Measurements from ENCODE around the gene HSFX4. TPM values are rescaled to one million over a fixed set of nuclear protein-coding genes. Genes with fewer than 3 reads are reported as not detected.
"Not testable (repeated sequence)": the region's sequence is repeated elsewhere in the genome, so short reads cannot be mapped to it uniquely, and the experiment has no call there.

The HSFX4 gene
- total RNA-seq = not detected
- long read RNA-seq = 0 reads

- H3K9me3 ChIP-seq (replicated peaks); H3K27ac ChIP-seq (replicated peaks); H3K4me3 ChIP-seq; intact Hi-C loops (cut with micrococcal nuclease); H3K4me1 ChIP-seq; H3K36me3 ChIP-seq; DNase-seq; H3K27me3 ChIP-seq (ENCODE audit: low read depth): not testable (repeated sequence)
These were observed at the start of gene HSFX4 for GRCh38 chrX:149929400-149929799. Gene HSFX4 (plus strand): TSS chrX:149929573. CDS start chrX:149929645, 72 bp downstream.

- H3K27me3 ChIP-seq (ENCODE audit: low read depth) = no peaks in the 10 kb centered on the region
- no peaks in the 10 kb centered on the region for H3K9me3 ChIP-seq (replicated peaks)
- no peak for DNase-seq
- H3K36me3 ChIP-seq = no peaks in the 10 kb centered on the region
- intact Hi-C loops (cut with micrococcal nuclease) = no loop called here
- no peaks in the 10 kb centered on the region for H3K4me1 ChIP-seq
- TF ChIP-seq, protein P1, sequence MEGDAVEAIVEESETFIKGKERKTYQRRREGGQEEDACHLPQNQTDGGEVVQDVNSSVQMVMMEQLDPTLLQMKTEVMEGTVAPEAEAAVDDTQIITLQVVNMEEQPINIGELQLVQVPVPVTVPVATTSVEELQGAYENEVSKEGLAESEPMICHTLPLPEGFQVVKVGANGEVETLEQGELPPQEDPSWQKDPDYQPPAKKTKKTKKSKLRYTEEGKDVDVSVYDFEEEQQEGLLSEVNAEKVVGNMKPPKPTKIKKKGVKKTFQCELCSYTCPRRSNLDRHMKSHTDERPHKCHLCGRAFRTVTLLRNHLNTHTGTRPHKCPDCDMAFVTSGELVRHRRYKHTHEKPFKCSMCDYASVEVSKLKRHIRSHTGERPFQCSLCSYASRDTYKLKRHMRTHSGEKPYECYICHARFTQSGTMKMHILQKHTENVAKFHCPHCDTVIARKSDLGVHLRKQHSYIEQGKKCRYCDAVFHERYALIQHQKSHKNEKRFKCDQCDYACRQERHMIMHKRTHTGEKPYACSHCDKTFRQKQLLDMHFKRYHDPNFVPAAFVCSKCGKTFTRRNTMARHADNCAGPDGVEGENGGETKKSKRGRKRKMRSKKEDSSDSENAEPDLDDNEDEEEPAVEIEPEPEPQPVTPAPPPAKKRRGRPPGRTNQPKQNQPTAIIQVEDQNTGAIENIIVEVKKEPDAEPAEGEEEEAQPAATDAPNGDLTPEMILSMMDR (IDR thresholded peaks at IDR 0.05; ENCODE audit: borderline replicate concordance) = no peak
- no peak within 1 kb of the TSS for H3K4me3 ChIP-seq
- no peak within 1 kb of the TSS for H3K27ac ChIP-seq (replicated peaks)
These were observed 48.2 kb upstream of the HSFX4 start, which contains the start of gene MAGEA8 for GRCh38 chrX:149881081-149881711. Gene MAGEA8 (plus strand): TSS chrX:149881183. CDS start chrX:149884273, 3,090 bp downstream.

GRCh38 chrX:149890828-149891227 is 38.5 kb upstream of the HSFX4 start:
- H3K27ac ChIP-seq (replicated peaks); H3K36me3 ChIP-seq; intact Hi-C loops (cut with micrococcal nuclease); H3K9me3 ChIP-seq (replicated peaks); H3K27me3 ChIP-seq (ENCODE audit: low read depth); H3K4me3 ChIP-seq; DNase-seq; H3K4me1 ChIP-seq: not testable (repeated sequence)

GRCh38 chrX:149898554-149898953 is 30.8 kb upstream of the HSFX4 start:
- no peak for DNase-seq
- Histone ChIP-seq H3K4me3 (no peak overlapping the region), H3K4me1 (no peaks in the 10 kb centered on the region), H3K9me3 (replicated peaks) (no peaks in the 10 kb centered on the region), H3K27ac (replicated peaks) (no peak overlapping the region), H3K36me3 (no peaks in the 10 kb centered on the region), H3K27me3 (ENCODE audit: low read depth) (no peaks in the 10 kb centered on the region)
- TF ChIP-seq, protein P1 (IDR thresholded peaks at IDR 0.05; ENCODE audit: borderline replicate concordance) = no peak
- intact Hi-C loops (cut with micrococcal nuclease) = no loop called here

- no peaks in the 10 kb centered on the region for H3K36me3 ChIP-seq
- peak overlapping the region; percentile 4 for H3K4me3 ChIP-seq
- no peaks in the 10 kb centered on the region for H3K4me1 ChIP-seq
- H3K9me3 ChIP-seq (replicated peaks) = no peaks in the 10 kb centered on the region
- no peak for DNase-seq
- no peak overlapping the region for H3K27ac ChIP-seq (replicated peaks)
- intact Hi-C loops (cut with micrococcal nuclease) = no loop called here
- no peaks in the 10 kb centered on the region for H3K27me3 ChIP-seq (ENCODE audit: low read depth)
- TF ChIP-seq, protein P1 (IDR thresholded peaks at IDR 0.05; ENCODE audit: borderline replicate concordance) = peak; percentile 11
These were observed 25.3 kb upstream of the HSFX4 start for GRCh38 chrX:149903889-149904748.

GRCh38 chrX:149908308-149908707 is 21.1 kb upstream of the HSFX4 start:
- TF ChIP-seq, protein P1 (IDR thresholded peaks at IDR 0.05; ENCODE audit: borderline replicate concordance) = no peak
- H3K4me3 ChIP-seq = no peak overlapping the region
- intact Hi-C loops (cut with micrococcal nuclease) = no loop called here
- no peaks in the 10 kb centered on the region for H3K27me3 ChIP-seq (ENCODE audit: low read depth)
- DNase-seq = no peak
- no peaks in the 10 kb centered on the region for H3K4me1 ChIP-seq
- no peaks in the 10 kb centered on the region for H3K36me3 ChIP-seq
- H3K27ac ChIP-seq (replicated peaks) = no peak overlapping the region
- peaks cover 7% of the 10 kb centered on the region for H3K9me3 ChIP-seq (replicated peaks)
